Measurements from ENCODE around the gene LINS1.

Gene LINS1

DNA sequence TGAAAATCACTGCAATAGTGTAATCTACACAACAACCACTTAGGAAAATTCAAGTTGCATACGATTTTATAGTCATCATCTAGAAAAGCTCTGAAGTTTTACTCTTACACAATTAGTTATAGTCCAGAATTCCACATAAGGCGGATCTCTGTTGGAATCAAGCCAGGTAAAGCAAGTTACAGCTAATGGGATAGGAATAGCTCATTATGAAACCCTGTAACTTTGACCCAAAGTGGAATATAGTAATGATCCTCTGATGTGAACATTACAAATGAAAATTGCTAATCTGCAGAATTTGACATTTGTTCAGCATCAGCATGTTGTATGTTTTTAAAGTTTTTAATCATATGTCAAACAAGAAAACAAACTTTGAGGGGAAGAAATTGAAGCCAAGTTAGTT is 77.7 kb downstream of the LINS1 start:
- Histone ChIP-seq H3K27me3 (ENCODE audit: control insufficient read depth, insufficient read depth, low read length) (no peaks in the 10 kb centered on the region), H3K9me3 (ENCODE audit: control insufficient read depth, low read depth, low read length) (no peaks in the 10 kb centered on the region), H3K27ac (ENCODE audit: low read length) (no peak overlapping the region), H3K9ac (ENCODE audit: low read length) (no peak overlapping the region), H3K36me3 (ENCODE audit: control insufficient read depth, low read depth, low read length) (no peaks in the 10 kb centered on the region), H3K4me3 (ENCODE audit: low read length) (no peak overlapping the region), H3K4me1 (ENCODE audit: control insufficient read depth, low read depth, low read length) (no peaks in the 10 kb centered on the region)

DNA sequence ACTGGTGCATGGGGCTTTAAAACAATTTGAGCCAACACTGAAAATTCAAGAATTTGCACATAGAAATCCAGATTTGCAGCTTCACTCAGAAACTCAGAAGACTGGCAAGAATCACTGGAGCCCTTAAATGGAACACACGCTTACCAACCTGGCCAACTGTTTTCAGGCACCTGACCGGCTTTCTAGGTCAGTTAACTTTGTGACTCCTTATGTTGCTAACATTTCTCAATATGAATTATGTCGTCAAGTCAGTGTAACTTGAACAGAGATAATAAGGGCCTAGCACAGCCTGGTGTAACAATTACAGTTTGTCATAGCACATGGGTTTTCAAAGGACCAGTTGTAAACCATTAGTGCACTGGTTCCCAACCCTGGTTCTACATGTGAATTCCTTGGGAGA is 80.1 kb downstream of the LINS1 start:
- Histone ChIP-seq H3K4me1 (ENCODE audit: control insufficient read depth, low read depth, low read length) (no peaks in the 10 kb centered on the region), H3K27ac (ENCODE audit: low read length) (no peak overlapping the region), H3K27me3 (ENCODE audit: control insufficient read depth, insufficient read depth, low read length) (no peaks in the 10 kb centered on the region), H3K9me3 (ENCODE audit: control insufficient read depth, low read depth, low read length) (no peaks in the 10 kb centered on the region), H3K4me3 (ENCODE audit: low read length) (no peak overlapping the region), H3K36me3 (ENCODE audit: control insufficient read depth, low read depth, low read length) (no peaks in the 10 kb centered on the region), H3K9ac (ENCODE audit: low read length) (no peak overlapping the region)

DNA sequence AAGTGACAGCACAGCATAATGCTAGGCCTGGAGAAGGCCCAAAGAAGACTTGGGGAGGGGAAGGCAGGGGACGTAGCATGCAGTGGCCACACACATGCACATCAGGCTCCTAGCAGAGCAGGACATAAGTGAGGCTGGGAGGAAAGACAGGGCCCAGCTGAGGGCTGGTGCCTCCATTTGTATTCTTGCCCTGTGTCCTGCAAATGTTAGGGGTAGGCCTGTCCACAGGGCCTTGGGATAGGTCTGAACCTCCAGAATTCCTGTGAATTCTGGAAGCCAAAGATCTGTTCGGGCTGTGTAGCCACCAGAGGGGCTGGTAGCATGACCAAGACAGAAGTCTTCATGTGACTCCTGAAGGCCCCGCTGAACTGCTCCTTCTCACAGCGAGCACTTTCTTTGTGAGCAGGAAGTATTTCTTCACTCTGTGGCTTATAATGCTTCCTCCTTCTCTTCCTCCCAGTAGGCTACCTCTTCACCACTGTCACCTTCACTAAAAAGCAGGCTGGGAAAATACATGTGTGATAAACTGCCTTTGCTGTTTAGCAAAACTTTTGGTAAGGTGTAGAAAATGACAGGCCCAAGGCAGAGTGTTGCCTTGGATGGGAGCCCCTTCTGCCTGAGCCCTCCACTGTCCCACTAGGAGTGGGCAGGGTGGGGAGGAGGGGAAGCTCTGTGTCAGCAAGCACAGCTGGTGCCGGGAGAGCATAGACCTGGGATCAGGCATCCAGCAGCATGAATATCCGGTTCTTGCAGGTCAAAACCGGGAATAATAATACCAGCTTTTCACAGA is 81.7 kb downstream of the LINS1 start:
- Histone ChIP-seq H3K9me3 (ENCODE audit: control insufficient read depth, low read depth, low read length) (no peaks in the 10 kb centered on the region), H3K4me3 (ENCODE audit: low read length) (no peak overlapping the region), H3K4me1 (ENCODE audit: control insufficient read depth, low read depth, low read length) (no peaks in the 10 kb centered on the region), H3K27me3 (ENCODE audit: control insufficient read depth, insufficient read depth, low read length) (no peaks in the 10 kb centered on the region), H3K36me3 (ENCODE audit: control insufficient read depth, low read depth, low read length) (no peaks in the 10 kb centered on the region), H3K9ac (ENCODE audit: low read length) (no peak overlapping the region), H3K27ac (ENCODE audit: low read length) (no peak overlapping the region)

DNA sequence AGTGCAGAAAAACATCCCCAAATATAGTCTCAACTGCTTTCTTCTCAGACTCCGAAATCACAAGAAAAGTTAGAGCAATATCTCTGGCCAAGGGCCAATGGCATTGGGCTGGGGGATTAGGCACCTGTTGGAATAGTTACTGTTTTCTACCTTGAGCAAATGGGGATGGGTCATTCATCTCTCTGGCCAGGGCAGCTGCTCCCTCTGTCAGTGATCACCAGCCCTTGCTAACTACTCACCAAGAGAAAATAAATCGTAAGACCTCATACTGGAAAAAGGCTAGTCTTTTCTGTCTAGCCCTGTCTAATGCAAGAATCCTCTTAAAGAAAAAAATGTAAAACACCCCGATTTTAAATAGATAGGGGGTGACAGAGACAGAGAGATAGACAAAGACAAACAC is 84.1 kb downstream of the LINS1 start:
- Histone ChIP-seq H3K27ac (ENCODE audit: low read length) (no peak overlapping the region), H3K27me3 (ENCODE audit: control insufficient read depth, insufficient read depth, low read length) (no peaks in the 10 kb centered on the region), H3K9me3 (ENCODE audit: control insufficient read depth, low read depth, low read length) (no peaks in the 10 kb centered on the region), H3K9ac (ENCODE audit: low read length) (no peak overlapping the region), H3K4me1 (ENCODE audit: control insufficient read depth, low read depth, low read length) (no peaks in the 10 kb centered on the region), H3K4me3 (ENCODE audit: low read length) (no peak overlapping the region), H3K36me3 (ENCODE audit: control insufficient read depth, low read depth, low read length) (no peaks in the 10 kb centered on the region)
